DMS79 (cell line): ENCODE data around the gene FXYD7.
"Not testable (repeated sequence)": the region's sequence is repeated elsewhere in the genome, so short reads cannot be mapped to it uniquely, and the experiment has no call there.

Source experiments
- DNase-seq: peaks from one replicate; lab custom pipeline; 2025; lab: John Stamatoyannopoulos, UW

Gene FXYD7

GRCh38 chr19:35144600-35145436, 1.8 kb downstream of the FXYD7 start:
- peak; percentile 36 for DNase-seq

- DNase-seq = no peak
These were observed 3.8 kb downstream of the FXYD7 start for GRCh38 chr19:35146746-35147459.

GRCh38 chr19:35149463-35149862, 6.4 kb downstream of the FXYD7 start:
- DNase-seq = no peak

- no peak for DNase-seq
These were observed 7.4 kb downstream of the FXYD7 start for GRCh38 chr19:35150445-35150844.

- DNase-seq = no peak
These were observed 8.4 kb downstream of the FXYD7 start for GRCh38 chr19:35151273-35152065.

- not testable (repeated sequence) for DNase-seq
These were observed 10.1 kb downstream of the FXYD7 start for GRCh38 chr19:35153129-35153522.

GRCh38 chr19:35153701-35154524, 10.9 kb downstream of the FXYD7 start:
- DNase-seq = peak; percentile 14

- DNase-seq = no peak
These were observed 11.7 kb downstream of the FXYD7 start, which contains the start of gene FXYD5 for GRCh38 chr19:35154525-35155406. Gene FXYD5, plus strand, starts transcription at chr19:35154735. Its CDS starts 816 bp downstream, at chr19:35155551.

GRCh38 chr19:35155441-35155840, 12.4 kb downstream of the FXYD7 start:
- DNase-seq = no peak

- no peak for DNase-seq
These were observed 13.1 kb downstream of the FXYD7 start for GRCh38 chr19:35155981-35156672.

GRCh38 chr19:35156673-35157014, 13.6 kb downstream of the FXYD7 start:
- no peak for DNase-seq

GRCh38 chr19:35157431-35157830, 14.4 kb downstream of the FXYD7 start:
- DNase-seq = no peak

GRCh38 chr19:35159606-35160005, 16.6 kb downstream of the FXYD7 start:
- DNase-seq = no peak

GRCh38 chr19:35160629-35161433, 17.8 kb downstream of the FXYD7 start:
- DNase-seq = no peak

- DNase-seq = no peak
These were observed 18.3 kb downstream of the FXYD7 start for GRCh38 chr19:35161434-35161743.

- DNase-seq = no peak
These were observed 19.6 kb downstream of the FXYD7 start for GRCh38 chr19:35162471-35163326.

GRCh38 chr19:35164418-35164817, 21.4 kb downstream of the FXYD7 start:
- DNase-seq = no peak
